GM23338 (cell line): ENCODE measurements around the gene NFKB1. TPM values are rescaled to one million over a fixed set of nuclear protein-coding genes. Genes with fewer than 3 reads are reported as not detected.

Experiments used
- ATAC-seq: fragments of 200-7000 bp; cut with Tn5 transposase; 3 replicates; pipeline ENCODE4 v1.9.1; 2020
- DNase-seq: peaks from one replicate; pipeline ENCODE4 v3.0.0-alpha.2; 2015; ENCODE audit warnings: low spot score
- H2AFZ ChIP-seq: fragments of 200-600 bp; sonication (generic); 2 replicates; pipeline ENCODE4 v1.8.0; 2016; ENCODE audit warnings: antibody characterized with exemption, mild to moderate bottlenecking, moderate library complexity
- H3F3A ChIP-seq: fragments of 200-600 bp; sonication (generic); replicated peaks from 2 replicates; pipeline ENCODE4 v1.8.0; 2017; ENCODE audit warnings: antibody characterized with exemption, mixed run types, low read depth
- H3K27ac ChIP-seq: fragments of 200-600 bp; sonication (generic); 2 replicates; pipeline ENCODE4 v1.6.1; 2016; ENCODE audit warnings: low read depth
- H3K27me3 ChIP-seq: fragments of 200-600 bp; sonication (generic); 2 replicates; pipeline ENCODE4 v1.8.0; 2016; ENCODE audit warnings: mild to moderate bottlenecking, mixed run types, moderate library complexity; ENCODE audit not compliant: insufficient read depth
- H3K36me3 ChIP-seq: fragments of 200-600 bp; sonication (generic); 2 replicates; pipeline ENCODE4 v1.8.0; 2016; ENCODE audit warnings: mild to moderate bottlenecking; ENCODE audit not compliant: insufficient read depth
- H3K4me1 ChIP-seq: fragments of 200-600 bp; sonication (generic); 2 replicates; pipeline ENCODE4 v1.8.0; 2016; ENCODE audit warnings: mild to moderate bottlenecking, moderate library complexity; ENCODE audit not compliant: insufficient read depth
- H3K4me2 ChIP-seq: fragments of 200-600 bp; sonication (generic); 2 replicates; pipeline ENCODE4 v1.7.1; 2017; ENCODE audit warnings: mixed run types
- H3K4me3 ChIP-seq: fragments of 200-600 bp; sonication (generic); 2 replicates; pipeline ENCODE4 v1.6.1; 2016; ENCODE audit warnings: mixed run types
- H3K79me2 ChIP-seq: fragments of 200-600 bp; sonication (generic); replicated peaks from 2 replicates; pipeline ENCODE4 v1.8.0; 2017; ENCODE audit warnings: mild to moderate bottlenecking; ENCODE audit not compliant: insufficient read depth
- H3K9me2 ChIP-seq: fragments of 200-600 bp; sonication (generic); 2 replicates; pipeline ENCODE4 v1.8.0; 2017; ENCODE audit not compliant: insufficient read depth
- H4K20me1 ChIP-seq: fragments of 200-600 bp; sonication (generic); replicated peaks from 2 replicates; pipeline ENCODE4 v1.8.0; 2017; ENCODE audit warnings: mild to moderate bottlenecking; ENCODE audit not compliant: insufficient read depth
- H3K27ac Mint-ChIP-seq: 2 replicates; pipeline ENCODE4 v1.8.0; 2020; ENCODE audit warnings: inconsistent platforms, mild to moderate bottlenecking, moderate library complexity, mixed read lengths
- H3K27me3 Mint-ChIP-seq: 3 replicates; pipeline ENCODE4 v1.8.0; 2022; ENCODE audit warnings: low read depth, mild to moderate bottlenecking, moderate library complexity, mixed read lengths, inconsistent platforms; ENCODE audit not compliant: insufficient read depth, poor library complexity
- H3K36me3 Mint-ChIP-seq: 3 replicates; pipeline ENCODE4 v1.8.0; 2021; ENCODE audit warnings: low read depth, mild to moderate bottlenecking, inconsistent platforms, moderate library complexity, mixed read lengths
- H3K4me1 Mint-ChIP-seq: 3 replicates; pipeline ENCODE4 v1.8.0; 2020; ENCODE audit warnings: mild to moderate bottlenecking, inconsistent platforms, mixed read lengths
- H3K4me3 Mint-ChIP-seq: 3 replicates; pipeline ENCODE4 v1.8.0; 2021; ENCODE audit warnings: moderate library complexity, mild to moderate bottlenecking, inconsistent platforms, mixed read lengths
- H3K9me3 Mint-ChIP-seq: 3 replicates; pipeline ENCODE4 v1.8.0; 2020; ENCODE audit warnings: moderate library complexity, mild to moderate bottlenecking, inconsistent platforms, mixed read lengths
- CREB1 ChIP-seq: fragments of 250-450 bp; sonication (Bioruptor Pico); IDR thresholded peaks from 2 replicates; pipeline ENCODE4 v1.5.0; 2020; ENCODE audit warnings: low read depth, mild to moderate bottlenecking, moderate library complexity
- EZH2phosphoT487 ChIP-seq: fragments of 200-600 bp; sonication (generic); IDR thresholded peaks from one replicate; pipeline ENCODE4 v1.8.1; 2018; ENCODE audit warnings: antibody characterized with exemption; ENCODE audit not compliant: unreplicated experiment
- JUNB ChIP-seq: IDR thresholded peaks from one replicate; pipeline ENCODE4 v1.6.1; 2016; ENCODE audit warnings: antibody characterized with exemption; ENCODE audit not compliant: unreplicated experiment
- NANOG ChIP-seq: IDR thresholded peaks from 2 replicates; pipeline ENCODE4 v1.6.1; 2016; ENCODE audit warnings: antibody characterized with exemption, borderline replicate concordance
- POLR2AphosphoS5 ChIP-seq: IDR thresholded peaks from 2 replicates; pipeline ENCODE4 v1.6.1; 2016; ENCODE audit warnings: antibody characterized with exemption, low read depth
- STAT1 ChIP-seq: IDR thresholded peaks from one replicate; pipeline ENCODE4 v1.6.1; 2016; ENCODE audit warnings: antibody characterized with exemption; ENCODE audit not compliant: unreplicated experiment
- ZNF114 ChIP-seq: fragments of 250-450 bp; sonication (Bioruptor Pico); IDR thresholded peaks from 2 replicates; pipeline ENCODE4 v1.5.0; 2020; ENCODE audit warnings: mild to moderate bottlenecking, moderate library complexity
- ZNF331 ChIP-seq: fragments of 250-450 bp; sonication (Bioruptor Pico); IDR thresholded peaks from 2 replicates; pipeline ENCODE4 v1.5.0; 2020; ENCODE audit warnings: low read depth, mild to moderate bottlenecking, moderate library complexity
- polyA plus RNA-seq: library from polyadenylated mRNA; unstranded; fragments of >200 nt; fragmentation: Nextera tagmentation; extraction: Ambion mirVana; gene quantifications from 2 replicates; pipeline ENCODE4 v1.2.1, GENCODE V29; 2016
- total RNA-seq: library from RNA; depleted of rRNA; stranded (reverse); fragments of >200 nt; shearing (Covaris generic); gene quantifications from 2 replicates; pipeline ENCODE4 v1.2.3, GENCODE V29; 2014
- TF ChIP-seq, protein P1 (sequence below): fragments of 250-450 bp; sonication (Bioruptor Pico); IDR thresholded peaks from 2 replicates; pipeline ENCODE4 v1.5.0; 2020; ENCODE audit warnings: mild to moderate bottlenecking, moderate library complexity
- TF ChIP-seq, protein P2 (sequence below): IDR thresholded peaks from 2 replicates; pipeline ENCODE4 v1.6.1; 2016; ENCODE audit warnings: antibody characterized with exemption
- TF ChIP-seq, protein P3 (sequence below): IDR thresholded peaks from one replicate; pipeline ENCODE4 v1.6.1; 2018; ENCODE audit warnings: antibody characterized with exemption; ENCODE audit not compliant: unreplicated experiment
- TF ChIP-seq, protein P4 (sequence below), 2 experiments: fragments of 200-600 bp in 1 of 2; sonication (generic) in 1 of 2; conservative IDR thresholded peaks; 2 replicates each; pipeline versions ENCODE4 v1.5.1 to v1.6.1; 2016 to 2017; ENCODE audit warnings: antibody characterized with exemption in 2 of 2, low read depth in 2 of 2, mild to moderate bottlenecking in 2 of 2, moderate library complexity in 1 of 2

NFKB1 gene
- total and polyA plus RNA-seq, 2 experiments from 2014 or later, result 0.82 to 4.6 TPM

DNA sequence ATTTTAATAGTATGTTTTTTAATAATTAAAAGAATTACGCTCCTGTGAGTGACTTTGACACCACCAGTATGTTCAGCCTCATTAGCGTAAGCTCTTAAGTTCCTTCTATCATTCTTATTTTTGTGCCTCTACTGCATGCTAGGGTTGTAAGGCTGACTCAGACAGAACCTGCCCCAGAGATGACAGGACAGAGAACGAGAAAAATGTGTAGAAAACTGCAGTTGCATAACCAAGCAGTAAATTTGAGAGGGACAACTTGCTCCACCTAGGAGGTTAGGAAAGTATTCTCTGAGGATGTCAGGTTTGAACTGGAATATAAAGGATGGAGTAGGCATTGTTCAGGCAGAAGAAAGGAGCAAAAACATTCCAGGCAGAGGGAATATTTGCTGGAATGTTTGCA lies 98.7 kb downstream of the NFKB1 start:
- no peak overlapping the region for H3K4me3 ChIP-seq
- H3K27ac ChIP-seq, result no peak overlapping the region
- no peak overlapping the region for H3K4me3 Mint-ChIP-seq
- H4K20me1 ChIP-seq, result no peaks in the 10 kb centered on the region
- no peaks in the 10 kb centered on the region for H3K9me2 ChIP-seq
- H3K4me2 ChIP-seq, result no peak overlapping the region
- no peaks in the 10 kb centered on the region for H3K79me2 ChIP-seq
- no peak overlapping the region for H2AFZ ChIP-seq
- H3K9me3 Mint-ChIP-seq, result no peaks in the 10 kb centered on the region
- H3K27me3 ChIP-seq, result no peaks in the 10 kb centered on the region
- H3K36me3 Mint-ChIP-seq, result no peaks in the 10 kb centered on the region; the same call in 2 of the 3 replicates
- ATAC-seq (no peak), DNase-seq (no peak)
- no peak overlapping the region for H3K27ac Mint-ChIP-seq
- no peaks in the 10 kb centered on the region for H3K27me3 Mint-ChIP-seq
- no peaks in the 10 kb centered on the region for H3F3A ChIP-seq
- no peaks in the 10 kb centered on the region for H3K36me3 ChIP-seq
- TF ChIP-seq, protein P1, sequence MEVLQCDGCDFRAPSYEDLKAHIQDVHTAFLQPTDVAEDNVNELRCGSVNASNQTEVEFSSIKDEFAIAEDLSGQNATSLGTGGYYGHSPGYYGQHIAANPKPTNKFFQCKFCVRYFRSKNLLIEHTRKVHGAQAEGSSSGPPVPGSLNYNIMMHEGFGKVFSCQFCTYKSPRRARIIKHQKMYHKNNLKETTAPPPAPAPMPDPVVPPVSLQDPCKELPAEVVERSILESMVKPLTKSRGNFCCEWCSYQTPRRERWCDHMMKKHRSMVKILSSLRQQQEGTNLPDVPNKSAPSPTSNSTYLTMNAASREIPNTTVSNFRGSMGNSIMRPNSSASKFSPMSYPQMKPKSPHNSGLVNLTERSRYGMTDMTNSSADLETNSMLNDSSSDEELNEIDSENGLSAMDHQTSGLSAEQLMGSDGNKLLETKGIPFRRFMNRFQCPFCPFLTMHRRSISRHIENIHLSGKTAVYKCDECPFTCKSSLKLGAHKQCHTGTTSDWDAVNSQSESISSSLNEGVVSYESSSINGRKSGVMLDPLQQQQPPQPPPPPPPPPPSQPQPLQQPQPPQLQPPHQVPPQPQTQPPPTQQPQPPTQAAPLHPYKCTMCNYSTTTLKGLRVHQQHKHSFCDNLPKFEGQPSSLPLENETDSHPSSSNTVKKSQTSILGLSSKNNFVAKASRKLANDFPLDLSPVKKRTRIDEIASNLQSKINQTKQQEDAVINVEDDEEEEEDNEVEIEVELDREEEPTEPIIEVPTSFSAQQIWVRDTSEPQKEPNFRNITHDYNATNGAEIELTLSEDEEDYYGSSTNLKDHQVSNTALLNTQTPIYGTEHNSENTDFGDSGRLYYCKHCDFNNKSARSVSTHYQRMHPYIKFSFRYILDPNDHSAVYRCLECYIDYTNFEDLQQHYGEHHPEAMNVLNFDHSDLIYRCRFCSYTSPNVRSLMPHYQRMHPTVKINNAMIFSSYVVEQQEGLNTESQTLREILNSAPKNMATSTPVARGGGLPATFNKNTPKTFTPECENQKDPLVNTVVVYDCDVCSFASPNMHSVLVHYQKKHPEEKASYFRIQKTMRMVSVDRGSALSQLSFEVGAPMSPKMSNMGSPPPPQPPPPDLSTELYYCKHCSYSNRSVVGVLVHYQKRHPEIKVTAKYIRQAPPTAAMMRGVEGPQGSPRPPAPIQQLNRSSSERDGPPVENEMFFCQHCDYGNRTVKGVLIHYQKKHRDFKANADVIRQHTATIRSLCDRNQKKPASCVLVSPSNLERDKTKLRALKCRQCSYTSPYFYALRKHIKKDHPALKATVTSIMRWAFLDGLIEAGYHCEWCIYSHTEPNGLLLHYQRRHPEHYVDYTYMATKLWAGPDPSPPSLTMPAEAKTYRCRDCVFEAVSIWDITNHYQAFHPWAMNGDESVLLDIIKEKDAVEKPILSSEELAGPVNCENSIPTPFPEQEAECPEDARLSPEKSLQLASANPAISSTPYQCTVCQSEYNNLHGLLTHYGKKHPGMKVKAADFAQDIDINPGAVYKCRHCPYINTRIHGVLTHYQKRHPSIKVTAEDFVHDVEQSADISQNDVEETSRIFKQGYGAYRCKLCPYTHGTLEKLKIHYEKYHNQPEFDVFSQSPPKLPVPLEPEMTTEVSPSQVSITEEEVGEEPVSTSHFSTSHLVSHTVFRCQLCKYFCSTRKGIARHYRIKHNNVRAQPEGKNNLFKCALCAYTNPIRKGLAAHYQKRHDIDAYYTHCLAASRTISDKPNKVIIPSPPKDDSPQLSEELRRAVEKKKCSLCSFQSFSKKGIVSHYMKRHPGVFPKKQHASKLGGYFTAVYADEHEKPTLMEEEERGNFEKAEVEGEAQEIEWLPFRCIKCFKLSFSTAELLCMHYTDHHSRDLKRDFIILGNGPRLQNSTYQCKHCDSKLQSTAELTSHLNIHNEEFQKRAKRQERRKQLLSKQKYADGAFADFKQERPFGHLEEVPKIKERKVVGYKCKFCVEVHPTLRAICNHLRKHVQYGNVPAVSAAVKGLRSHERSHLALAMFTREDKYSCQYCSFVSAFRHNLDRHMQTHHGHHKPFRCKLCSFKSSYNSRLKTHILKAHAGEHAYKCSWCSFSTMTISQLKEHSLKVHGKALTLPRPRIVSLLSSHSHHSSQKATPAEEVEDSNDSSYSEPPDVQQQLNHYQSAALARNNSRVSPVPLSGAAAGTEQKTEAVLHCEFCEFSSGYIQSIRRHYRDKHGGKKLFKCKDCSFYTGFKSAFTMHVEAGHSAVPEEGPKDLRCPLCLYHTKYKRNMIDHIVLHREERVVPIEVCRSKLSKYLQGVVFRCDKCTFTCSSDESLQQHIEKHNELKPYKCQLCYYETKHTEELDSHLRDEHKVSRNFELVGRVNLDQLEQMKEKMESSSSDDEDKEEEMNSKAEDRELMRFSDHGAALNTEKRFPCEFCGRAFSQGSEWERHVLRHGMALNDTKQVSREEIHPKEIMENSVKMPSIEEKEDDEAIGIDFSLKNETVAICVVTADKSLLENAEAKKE (CRISPR knock-in tag), result no peak
- TF ChIP-seq, protein P2, sequence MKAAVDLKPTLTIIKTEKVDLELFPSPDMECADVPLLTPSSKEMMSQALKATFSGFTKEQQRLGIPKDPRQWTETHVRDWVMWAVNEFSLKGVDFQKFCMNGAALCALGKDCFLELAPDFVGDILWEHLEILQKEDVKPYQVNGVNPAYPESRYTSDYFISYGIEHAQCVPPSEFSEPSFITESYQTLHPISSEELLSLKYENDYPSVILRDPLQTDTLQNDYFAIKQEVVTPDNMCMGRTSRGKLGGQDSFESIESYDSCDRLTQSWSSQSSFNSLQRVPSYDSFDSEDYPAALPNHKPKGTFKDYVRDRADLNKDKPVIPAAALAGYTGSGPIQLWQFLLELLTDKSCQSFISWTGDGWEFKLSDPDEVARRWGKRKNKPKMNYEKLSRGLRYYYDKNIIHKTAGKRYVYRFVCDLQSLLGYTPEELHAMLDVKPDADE, result no peak
- no peak for TF ChIP-seq ZNF331 (CRISPR knock-in tag)
- TF ChIP-seq, protein P3, sequence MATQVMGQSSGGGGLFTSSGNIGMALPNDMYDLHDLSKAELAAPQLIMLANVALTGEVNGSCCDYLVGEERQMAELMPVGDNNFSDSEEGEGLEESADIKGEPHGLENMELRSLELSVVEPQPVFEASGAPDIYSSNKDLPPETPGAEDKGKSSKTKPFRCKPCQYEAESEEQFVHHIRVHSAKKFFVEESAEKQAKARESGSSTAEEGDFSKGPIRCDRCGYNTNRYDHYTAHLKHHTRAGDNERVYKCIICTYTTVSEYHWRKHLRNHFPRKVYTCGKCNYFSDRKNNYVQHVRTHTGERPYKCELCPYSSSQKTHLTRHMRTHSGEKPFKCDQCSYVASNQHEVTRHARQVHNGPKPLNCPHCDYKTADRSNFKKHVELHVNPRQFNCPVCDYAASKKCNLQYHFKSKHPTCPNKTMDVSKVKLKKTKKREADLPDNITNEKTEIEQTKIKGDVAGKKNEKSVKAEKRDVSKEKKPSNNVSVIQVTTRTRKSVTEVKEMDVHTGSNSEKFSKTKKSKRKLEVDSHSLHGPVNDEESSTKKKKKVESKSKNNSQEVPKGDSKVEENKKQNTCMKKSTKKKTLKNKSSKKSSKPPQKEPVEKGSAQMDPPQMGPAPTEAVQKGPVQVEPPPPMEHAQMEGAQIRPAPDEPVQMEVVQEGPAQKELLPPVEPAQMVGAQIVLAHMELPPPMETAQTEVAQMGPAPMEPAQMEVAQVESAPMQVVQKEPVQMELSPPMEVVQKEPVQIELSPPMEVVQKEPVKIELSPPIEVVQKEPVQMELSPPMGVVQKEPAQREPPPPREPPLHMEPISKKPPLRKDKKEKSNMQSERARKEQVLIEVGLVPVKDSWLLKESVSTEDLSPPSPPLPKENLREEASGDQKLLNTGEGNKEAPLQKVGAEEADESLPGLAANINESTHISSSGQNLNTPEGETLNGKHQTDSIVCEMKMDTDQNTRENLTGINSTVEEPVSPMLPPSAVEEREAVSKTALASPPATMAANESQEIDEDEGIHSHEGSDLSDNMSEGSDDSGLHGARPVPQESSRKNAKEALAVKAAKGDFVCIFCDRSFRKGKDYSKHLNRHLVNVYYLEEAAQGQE, result no peak
- TF ChIP-seq NANOG, result no peak
- TF ChIP-seq JUNB, result no peak
- TF ChIP-seq STAT1, result no peak
- no peak for TF ChIP-seq ZNF114
- TF ChIP-seq CREB1, result no peak
- TF ChIP-seq EZH2phosphoT487, result no peak
- TF ChIP-seq, protein P4, sequence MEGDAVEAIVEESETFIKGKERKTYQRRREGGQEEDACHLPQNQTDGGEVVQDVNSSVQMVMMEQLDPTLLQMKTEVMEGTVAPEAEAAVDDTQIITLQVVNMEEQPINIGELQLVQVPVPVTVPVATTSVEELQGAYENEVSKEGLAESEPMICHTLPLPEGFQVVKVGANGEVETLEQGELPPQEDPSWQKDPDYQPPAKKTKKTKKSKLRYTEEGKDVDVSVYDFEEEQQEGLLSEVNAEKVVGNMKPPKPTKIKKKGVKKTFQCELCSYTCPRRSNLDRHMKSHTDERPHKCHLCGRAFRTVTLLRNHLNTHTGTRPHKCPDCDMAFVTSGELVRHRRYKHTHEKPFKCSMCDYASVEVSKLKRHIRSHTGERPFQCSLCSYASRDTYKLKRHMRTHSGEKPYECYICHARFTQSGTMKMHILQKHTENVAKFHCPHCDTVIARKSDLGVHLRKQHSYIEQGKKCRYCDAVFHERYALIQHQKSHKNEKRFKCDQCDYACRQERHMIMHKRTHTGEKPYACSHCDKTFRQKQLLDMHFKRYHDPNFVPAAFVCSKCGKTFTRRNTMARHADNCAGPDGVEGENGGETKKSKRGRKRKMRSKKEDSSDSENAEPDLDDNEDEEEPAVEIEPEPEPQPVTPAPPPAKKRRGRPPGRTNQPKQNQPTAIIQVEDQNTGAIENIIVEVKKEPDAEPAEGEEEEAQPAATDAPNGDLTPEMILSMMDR (conservative IDR thresholded peaks at IDR 0.05; ENCODE audit: low read depth in 2 of 2), result no peak
- no peak for TF ChIP-seq POLR2AphosphoS5
- no peaks in the 10 kb centered on the region for H3K4me1 Mint-ChIP-seq
- H3K4me1 ChIP-seq, result no peaks in the 10 kb centered on the region
